ENCODE results near the gene SOX8.
"Not testable (repeated sequence)": the region's sequence is repeated elsewhere in the genome, so short reads cannot be mapped to it uniquely, and the experiment has no call there.

The SOX8 gene

DNA sequence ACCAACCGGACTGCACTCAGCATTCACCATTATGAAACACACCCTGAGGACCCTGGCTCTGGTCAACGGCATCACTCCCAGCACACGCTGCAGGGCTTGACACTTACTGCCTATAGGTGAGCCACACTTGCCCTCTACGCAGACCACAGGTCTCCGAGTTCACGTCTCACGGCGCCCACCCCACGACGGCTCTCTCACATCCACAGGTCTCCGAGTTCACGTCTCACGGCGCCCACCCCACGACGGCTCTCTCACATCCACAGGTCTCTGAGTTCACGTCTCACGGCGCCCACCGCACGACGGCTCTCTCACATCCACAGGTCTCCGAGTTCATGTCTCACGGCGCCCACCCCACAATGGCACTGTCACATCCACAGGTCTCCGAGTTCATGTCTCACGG is 25.8 kb upstream of the SOX8 start:
- DNase-seq: not testable (repeated sequence)

DNA sequence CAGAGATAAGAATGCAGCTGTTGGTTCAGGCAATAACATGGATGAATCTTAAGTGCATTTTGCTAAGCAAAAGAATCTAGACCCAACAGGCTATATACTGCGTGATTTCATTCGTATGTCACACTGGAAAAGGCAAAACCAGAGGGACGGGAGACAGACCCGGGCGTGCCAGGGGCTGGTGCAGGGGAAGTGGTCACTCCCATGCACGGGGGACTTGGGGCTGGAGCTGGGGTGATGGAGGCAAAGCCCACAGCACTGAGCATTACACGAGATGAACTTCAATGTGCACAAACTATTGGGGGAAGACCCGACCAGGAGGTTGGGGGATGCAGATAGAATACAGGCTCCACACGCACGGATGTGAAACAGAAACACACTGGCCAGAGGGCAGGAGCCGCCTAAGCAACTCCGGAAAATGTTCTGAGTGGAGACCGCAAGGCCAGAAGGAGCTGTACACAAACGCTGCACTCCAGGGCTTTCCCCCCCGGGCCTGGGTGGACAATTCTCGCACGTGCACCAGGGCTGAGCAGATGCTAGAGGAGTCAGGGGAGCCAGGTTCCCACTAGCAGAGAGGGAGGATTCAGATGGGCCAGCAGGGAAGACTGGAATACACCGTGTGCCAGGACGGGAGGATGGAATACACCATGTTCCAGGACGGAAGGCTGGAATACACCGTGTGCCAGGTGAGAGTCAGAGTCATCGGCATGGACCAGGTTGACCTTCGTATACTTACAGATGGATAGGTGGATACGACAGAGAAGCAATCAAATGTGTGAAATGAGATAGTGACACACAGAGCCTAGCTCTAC is 22.1 kb upstream of the SOX8 start:
- DNase-seq: no peak

DNA sequence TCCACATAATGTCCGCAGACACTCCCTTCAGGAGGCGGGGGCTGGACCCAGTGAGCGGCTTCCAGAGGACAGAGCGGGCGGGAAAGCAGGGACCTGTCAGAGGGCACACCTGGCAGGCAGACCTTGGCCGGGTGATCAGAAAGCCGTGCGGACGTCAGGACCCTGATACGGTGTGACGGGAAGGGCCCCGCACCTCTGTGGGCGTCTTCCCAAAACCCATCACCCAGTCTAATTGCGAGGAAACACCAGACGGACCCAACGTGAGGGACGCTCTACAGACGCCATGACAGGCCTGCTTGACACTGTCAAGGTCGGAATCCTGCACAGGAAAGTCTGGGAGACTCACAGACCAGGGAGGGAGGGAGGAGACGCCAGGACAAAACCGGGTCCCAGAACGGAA is 19.2 kb upstream of the SOX8 start:
- no peak for DNase-seq

DNA sequence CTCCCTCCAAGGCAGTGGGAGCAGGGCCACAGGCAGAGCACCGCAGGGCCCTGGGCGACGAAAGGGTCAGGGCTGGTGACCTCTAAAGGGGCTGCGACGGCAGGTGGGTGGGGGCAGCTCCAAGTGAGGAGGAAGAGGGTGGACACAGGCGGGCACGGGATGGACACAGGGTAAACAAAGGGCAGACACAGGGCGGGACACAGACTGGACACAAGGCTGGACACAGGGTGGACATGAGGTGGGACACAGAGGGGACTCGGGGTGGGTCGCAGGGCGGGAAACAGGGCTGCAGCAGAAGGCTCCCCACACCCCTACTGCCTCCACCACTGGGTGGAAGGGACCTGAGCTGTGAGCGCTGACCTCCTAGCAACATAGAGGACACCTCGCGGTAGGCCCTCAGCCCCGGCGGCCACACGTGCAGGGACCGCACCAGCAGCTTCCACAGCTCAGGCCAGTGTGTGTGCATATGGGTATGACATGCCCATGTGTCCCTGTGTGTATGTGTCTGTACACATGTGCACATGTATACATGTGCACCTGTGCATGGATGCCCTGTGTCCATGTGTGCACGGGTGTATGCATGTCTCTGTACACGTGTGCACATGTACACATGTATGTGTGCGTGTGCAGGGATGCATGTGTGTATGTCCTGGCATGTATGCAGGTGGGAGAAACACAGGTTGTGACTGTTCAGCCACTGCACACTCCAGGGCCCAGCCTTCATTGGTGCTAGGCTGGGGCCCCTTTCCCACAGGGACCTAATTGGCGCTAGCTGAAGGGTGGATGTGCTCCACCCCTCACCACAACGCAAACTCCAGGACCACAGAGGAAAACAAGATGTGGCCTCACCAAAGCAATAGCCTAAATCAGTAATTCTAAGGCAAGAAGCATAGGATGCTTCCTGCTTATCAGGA is 18.4 kb upstream of the SOX8 start:
- no peak for DNase-seq

DNA sequence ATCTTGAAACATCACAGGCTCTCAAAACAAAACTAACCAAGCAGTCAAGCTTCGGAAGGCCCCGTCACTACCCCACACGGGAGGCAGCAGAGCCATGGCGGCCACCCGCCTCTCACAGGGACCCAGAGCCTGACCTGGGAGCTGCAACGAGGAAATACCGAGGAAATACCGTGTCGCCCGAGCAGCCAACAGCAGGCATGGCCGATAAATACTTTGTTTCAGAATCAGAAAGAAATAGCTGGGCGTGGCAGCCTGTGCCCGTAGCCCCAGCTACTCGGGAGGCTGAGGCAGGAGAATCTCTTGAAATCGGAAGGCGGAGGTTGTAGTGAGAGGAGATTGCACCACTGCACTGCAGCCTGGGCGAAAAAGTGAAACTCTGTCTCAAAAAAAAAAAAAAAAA is 17.7 kb upstream of the SOX8 start:
- DNase-seq: no peak

DNA sequence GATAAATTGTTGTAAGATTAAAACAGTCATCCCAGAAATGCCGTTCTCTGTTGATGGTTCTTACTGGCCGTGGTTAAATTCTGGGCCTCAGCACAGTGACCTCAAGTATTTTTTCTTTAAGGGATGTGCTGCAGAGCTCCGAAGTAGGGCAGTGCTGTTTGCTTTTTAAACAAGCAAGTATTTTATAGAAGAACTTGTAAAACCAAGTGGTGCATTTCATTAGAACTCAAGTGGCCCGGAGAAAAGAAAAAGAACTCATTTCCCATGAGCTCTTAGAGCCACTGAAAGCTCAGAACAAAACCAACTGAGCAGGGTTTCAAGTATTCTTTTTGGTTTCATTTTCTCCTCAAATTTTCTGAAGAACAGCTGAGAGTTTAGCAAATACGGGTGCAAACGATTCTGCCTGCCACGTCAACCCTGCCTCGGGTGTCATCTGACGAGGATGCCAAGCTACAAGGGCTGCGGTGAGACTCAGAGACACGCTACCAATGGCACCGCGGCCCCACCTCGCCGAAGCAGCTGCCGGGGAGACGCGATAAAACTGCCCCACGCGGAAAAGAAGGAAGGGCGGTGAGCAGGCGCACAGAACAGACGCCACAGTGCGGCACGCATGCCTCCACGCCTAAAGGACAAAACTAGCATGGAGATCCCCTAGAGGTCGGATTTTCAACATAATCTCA is 17.1 kb upstream of the SOX8 start:
- no peak for DNase-seq

DNA sequence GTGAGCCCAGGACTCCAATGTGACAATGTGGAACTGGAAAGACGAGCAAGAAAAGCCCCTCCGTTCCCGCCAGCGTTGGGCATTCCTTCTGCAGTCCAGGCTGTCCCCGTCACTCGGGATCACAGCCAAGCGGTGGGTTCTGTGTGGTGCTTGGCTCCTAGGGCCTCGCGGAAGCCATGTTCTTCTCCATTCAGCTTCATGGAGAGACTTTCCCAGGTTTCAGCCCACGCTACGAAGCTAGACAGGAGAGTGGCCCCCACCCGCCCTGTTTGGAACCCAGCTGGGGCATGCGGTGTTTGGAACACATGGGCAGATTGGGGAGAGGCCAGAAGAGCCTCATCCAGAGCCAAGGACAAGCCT is 16.6 kb upstream of the SOX8 start:
- DNase-seq: no peak

DNA sequence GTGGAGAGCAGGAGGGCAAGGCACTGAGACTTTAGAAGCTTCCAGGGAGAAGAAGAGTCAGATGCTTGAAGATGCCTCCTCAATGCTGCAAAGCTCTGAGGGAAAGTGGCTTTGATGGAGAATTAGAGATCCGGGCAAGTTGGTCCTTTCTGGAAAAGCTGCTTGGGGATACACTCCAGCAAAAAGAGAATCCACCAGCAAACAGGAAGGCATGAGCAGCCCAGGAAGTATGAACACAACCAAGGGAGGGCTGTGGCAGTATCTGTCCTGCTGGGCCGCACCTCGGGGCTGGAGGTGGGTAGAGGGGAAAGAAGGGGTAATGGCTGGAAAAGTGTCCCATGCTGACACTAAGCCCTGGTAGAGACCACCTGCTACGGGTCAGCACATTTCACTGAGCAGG is 16.1 kb upstream of the SOX8 start:
- no peak for DNase-seq

DNA sequence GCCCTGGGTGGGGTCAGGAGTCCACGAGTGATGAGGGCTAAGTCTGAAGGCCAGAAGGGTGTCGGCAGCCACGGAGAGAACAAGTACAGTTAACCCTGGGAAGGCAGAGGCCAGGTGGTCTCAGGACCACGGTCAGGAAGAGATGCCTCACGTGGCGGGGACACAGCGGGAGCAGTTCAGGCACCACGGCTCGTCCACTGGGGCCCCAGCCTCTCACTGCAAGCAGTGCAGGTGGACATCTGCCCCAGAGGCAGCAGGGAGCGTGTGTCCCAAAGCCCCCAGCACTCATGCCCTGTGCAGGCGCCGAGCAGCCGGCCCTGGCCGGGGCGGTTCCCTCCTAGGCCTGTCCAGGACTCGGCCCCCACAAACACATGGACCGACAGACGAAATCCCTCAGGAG is 15.5 kb upstream of the SOX8 start:
- no peak for DNase-seq

DNA sequence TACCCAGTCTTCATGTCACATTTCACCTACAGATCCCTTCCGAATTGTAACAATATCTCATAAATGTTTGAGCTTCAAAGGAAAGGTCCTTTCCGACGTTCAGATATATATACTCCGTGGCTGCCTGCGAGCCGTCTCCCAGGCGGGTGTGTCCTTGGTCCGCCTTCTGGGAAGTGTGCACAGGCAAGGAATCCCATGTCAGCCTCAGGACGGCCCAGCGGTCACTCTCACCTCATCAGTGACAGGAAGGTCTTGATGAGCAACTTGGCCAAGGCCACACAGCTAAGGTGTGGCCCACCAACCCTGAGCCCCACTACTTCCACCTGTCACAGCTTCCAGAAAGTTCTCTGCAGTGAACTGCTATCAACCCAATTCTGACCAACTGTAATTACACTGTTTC is 15.1 kb upstream of the SOX8 start:
- DNase-seq: no peak

DNA sequence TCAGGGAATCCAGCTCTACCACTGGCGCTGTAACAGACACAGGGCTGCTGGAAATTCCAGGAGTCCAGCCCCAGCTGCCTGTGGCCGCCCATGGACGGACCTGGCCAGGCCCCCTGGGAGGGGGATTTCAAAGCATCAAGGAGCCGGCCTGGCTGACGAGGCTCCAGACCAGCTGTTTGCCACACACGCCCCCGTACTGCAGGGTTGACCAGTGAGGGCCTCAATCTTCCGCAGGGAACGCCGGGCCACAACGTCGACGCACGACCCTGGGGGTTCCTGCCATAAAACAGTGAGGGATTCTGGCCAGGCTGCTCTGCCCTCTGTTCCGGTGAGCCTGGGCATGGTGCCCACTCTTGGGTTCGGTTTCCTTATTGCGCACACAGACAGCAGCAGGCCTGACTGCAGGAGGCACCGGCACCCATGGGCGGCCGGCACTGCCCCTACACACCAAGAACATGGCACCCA is 14.5 kb upstream of the SOX8 start:
- no peak for DNase-seq

DNA sequence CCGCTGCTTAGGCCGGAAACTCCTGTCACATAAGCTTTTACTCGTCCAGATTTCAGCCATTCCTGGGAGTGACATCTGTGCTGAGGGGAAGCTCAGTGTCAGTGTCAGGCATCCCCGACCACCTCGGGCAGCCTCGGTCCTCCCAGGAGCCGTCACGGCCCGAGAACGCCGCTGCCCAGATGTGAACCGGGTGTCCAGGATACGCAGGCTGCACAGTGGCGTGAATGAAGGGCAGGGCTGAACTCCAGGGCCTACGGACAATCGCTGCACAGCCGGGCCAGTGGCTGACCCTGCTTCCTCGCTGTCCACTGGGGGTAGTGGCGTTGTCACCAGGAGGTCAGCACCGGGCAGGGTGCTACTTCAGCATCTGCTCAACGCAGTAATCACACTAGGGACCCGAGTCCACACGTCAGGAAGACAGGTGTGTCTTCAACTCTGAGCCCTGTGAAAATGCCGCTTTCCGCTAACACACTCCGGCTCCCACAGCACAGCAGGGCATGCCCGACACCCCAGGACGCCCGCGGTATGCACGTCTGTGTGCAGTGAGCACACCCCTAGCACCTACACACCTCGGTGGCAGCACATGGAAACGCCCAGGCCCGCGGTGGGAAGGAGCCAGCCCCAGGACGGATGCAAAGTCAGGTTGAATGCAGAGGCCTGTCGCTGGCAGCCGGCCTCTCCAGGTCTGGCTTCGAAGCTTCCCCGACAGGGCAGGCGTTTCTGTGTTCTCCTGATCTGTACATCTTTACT is 13.8 kb upstream of the SOX8 start:
- no peak for DNase-seq

DNA sequence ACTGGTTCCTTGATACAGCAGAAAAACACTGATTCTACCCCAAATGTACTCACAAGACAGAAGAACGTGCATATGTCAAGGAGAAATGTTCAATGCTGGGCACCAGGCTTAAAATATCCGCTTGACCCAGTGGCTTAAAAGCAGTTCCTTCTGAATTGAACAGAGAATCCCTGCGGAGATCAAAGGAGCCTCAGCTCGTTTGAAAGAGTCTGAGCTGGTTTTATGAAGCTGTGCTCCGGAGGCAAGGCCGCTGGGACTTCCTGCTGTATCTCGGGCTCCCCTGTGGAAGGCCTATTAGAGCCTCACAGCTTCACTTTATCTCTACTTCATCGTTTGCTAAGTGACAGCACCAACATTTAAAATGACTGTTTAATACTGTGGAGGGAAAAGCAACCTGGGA is 12.9 kb upstream of the SOX8 start:
- DNase-seq: no peak

DNA sequence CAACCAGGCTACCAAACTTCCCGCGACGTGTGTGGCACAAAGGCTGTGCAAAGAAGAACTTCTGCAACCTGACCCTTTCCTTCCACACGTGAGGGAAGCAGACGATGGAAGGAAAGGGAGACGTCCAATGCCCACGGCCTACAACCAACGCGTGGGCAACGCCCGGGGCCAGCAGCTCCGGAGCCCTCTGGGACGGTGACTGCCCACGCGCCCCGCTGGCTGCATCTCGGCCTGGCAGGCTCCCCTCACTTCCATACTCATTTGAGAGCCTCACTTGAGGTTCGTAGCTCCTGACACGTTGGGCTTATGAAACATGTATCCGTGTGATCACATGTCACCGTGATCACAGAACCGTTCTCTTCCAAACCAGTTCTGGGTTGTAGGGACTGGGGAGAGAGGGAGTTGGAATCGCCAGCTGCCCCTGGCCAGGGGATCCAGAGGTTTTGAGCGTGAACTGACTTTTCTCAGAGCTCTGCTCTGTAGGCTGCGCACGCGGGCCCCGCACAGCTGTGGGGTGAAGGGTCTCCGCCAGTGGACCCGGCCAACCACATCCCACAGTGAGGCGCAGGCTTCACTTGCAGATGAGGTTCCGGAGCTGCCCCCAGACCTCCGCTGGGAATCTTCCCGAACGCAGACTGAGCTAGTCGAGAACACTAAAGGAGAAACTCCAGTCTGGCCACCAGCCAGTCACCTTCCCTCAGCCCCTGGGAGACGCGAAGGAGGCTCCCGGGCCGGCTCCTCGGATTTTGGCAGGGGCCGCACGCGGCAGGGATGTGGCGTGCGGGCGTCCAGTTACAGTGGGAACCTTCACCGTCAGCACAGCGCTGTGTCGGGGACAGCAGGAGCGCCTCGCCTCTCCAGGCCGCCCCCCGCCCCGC is 11.8 kb upstream of the SOX8 start:
- DNase-seq: peak; percentile 45

DNA sequence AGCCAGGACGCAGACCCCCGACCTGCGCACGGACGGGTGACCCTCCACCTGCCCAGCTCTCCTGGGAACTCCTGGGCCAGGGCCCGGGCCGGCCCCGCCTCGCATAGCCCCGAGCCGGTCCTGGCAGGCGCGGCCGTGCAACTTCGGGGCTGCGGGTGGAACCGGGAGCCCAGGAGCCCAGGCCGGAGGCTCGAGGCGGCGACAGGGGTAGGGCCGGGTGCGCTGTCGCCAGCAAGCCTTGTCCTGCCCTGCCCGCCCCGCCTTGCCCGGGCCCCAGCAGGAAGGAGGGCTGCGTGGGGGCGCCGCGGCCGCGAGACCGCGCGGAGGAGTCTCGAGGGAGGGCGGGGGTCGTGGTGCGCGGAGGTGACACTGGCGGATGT is 11.2 kb upstream of the SOX8 start:
- DNase-seq: no peak

DNA sequence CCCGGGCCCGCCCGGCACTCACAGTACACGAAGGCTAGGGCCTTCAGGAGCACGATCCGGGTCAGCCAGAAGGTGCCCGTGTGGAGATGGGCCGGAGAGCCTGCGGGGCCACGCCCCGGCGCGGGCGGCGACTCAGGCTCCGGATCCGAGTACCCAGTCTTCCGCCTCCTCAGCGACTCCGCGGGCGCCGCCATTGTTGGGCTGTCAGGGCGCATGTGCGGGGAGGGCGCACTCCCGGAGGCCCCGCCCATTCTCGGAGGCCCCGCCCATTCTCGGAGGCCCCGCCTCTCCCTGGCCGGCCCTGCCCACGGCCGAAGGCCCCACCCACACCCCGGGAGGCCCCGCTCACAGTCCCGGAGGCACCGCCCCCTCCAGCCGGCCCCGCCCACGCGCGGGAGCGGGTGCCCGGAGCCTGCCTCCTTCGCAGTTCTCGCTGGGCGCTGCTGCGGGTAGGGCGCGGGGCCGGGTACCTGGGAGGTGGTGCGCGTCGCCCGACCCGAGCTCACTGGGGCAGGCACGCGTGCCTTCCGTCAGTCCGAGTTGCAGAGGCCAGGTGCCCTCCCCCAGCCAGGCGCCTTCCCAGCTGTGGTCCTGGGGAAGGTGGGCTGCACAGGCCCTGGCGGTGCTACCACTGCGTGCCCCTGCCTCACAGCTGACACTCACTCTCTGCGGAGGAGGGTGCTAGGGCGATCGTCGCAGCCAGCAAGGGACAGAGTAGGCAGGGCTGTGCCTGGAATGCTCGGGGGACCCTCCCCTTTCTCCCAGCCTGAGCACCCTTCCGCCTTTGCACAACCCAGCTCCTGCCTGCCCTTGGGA is 10.6 kb upstream of the SOX8 start, which contains the start of gene LMF1:
TSS of gene LMF1 (minus strand) at position 219 of the 816 bp plus-strand sequence. CDS start at position 215, 4 bp downstream.
- peak; percentile 94 for DNase-seq

DNA sequence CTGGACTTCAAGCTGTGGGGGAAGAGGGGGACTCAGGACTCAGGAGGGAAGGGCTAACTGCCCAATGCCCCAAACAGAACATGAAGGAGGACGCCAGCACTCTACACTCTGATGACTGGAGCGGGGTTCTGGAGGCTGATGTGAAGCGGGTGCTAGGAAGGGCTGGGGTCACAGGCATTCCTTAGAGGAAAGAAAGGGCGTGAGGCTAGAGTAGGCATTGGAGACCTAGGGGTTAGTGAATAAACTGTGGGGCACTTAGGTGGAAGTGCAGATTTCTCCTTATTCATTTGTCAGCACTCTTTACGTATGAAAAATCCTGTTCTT is 10.0 kb upstream of the SOX8 start:
- no peak for DNase-seq

DNA sequence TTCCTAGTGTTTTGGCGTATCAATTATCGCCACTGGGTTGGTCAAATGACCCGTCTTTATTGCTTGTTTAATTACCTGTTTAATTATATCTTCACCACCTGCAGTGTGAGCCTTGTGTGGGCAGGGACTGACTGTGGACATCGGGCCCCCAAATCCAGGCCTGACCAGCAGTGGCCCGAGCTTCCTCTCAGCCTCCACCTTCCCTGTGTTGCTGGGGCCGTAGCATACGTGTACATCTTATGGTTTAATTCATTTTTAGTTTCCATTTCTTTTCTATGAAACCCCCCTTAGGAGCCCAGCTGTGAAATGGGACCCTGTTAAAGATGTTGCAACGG is 9.6 kb upstream of the SOX8 start:
- no peak for DNase-seq

DNA sequence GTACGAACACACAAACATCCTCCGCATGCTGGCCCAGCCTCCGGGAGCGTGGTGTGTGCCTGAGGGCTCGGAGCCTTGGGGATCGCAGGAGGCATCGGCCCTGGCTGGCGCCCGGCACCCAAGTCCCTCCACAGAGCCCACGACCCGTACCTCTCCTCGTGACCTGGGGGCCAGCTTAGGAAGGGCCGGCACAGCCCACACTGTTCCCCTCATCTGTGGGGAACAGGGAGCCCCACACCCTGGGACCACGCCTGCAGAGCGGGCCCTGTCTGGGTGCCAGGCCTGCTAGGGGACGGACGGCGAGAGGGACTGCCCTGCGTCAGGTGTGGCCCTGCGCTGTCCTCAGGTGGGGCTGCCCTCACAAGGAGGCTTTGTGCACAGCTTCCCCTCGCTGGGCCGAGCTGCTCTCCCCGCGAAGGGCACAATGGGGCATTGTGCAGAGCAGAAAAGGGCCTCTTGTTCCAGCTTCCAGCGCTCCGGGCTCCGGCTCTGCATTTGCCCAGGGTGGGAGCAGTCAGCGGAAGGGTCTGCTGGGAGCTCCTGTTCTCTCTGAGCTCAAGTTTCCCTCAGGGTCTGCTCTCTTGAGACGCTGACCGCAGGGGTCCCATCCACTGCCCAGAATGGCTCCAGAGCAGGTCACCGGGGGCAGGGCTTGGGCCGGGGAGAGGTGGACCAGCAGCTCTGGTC is 9.1 kb upstream of the SOX8 start:
- no peak for DNase-seq

DNA sequence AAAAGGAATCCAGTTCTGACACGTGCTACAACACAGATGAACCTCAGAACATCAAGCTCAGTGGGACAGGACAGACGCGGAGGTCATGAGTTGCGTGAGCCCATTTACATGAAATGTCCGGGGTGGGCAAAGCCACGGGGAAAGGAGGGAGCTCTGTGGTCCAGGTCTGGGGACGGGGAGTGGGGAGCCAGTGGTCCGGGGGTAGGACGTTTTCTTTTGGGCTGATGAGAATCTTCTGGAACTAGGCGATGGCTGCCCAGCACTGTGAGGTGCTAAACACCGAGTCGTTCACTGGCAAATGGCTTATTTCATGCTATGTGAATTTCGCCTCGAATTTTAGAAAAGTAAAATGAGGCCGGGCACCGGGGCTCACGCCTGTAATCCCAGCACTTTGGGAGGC is 8.2 kb upstream of the SOX8 start:
- DNase-seq: no peak
